SK-N-DZ (cell line): ENCODE data around the gene DIAPH3.

Experiments used
- DNase-seq: peaks from one replicate; pipeline ENCODE4 v3.0.0-alpha.2; 2015; ENCODE audit warnings: low spot score

The DIAPH3 gene

DNA sequence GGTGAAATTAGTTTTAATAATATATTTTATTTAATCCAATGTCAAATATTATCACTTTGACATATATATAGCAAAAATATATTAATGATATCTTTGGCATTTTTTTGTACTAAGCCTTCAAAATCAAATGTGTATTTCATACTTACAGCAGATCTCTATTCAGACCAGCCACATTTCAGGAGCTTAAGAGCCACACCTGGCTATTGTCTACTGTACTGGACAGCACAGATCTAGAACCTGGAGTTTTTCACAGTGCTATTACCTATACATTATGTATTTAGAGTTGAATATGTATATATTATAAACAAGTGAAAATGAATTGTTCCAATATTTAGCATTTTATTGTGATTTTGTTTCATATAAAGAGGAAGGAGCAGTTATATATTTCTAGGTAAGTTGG lies 486.3 kb downstream of the DIAPH3 start:
- no peak for DNase-seq

DNA sequence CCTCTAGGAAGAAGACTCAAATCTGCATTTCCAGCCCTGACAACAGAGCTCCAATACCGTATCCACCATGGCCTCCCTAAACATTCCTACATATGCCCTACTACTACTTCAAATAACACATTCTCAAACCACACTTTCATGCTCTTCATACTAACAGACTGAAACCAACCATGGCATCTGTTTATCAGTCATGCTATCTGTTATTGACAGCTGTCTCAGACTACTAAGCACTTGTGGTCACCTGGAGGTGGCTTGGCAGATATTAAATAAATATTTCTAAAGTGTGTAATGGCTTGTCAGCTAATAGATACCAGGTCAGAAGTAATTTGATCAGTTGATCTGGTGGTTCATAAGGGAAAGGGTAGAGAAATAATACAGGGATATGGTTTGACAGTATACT lies 489.1 kb downstream of the DIAPH3 start:
- no peak for DNase-seq

DNA sequence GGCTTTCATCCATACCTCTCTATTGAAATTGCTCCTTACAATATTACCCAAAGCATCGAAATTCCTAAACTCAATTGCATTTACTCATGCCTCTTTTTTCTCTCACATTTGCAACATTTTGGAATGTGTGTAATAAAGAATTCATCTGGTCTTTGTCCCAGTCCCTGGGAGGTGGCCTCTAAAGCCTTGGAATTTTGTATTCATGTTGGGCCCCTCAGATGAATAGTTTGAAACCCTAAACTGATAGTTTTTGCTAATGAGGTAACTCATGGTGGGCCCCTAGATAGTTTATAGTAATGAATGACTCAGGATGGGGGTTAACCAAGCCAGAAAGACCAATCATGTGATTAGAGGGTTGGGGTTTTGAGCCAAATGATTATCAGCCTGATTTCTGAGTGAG lies 490.4 kb downstream of the DIAPH3 start:
- DNase-seq = no peak

DNA sequence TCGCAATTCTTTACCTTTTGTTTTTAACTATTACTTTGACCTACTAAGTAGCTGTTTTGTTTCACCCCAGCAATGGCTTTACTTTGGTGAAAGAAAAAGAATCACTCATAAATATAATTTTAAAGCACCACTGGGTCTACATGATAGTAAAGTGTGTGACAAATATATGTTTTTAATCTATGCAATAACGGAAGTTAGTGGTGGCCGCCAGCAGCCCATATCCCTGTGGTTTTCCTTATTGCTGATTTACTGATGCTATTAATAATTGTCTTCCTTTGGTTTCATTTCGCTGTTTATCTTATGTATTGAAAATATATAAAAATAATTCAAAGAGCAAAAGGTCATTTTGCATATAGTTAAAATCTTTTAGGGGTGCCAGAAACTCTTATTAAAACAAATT lies 491.3 kb downstream of the DIAPH3 start:
- DNase-seq = no peak

DNA sequence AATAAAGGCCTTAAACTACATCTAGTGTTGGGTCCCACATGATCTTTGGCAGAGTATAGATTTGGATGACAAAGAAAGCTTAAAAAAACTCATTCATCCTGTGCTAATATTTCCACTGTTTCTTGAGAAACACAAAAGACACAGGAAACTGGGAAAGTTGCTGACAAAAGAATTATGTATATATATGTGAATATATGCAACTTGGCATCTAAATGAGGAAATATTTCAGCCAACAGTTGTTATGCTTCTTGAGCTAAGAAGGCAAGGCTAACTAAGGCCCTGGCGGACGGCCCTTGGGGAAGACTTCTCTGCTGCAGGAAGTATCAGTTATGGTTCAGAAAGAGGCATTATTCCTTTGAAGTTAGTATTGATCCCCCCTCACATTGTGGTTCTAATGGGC lies 491.8 kb downstream of the DIAPH3 start:
- DNase-seq = no peak

DNA sequence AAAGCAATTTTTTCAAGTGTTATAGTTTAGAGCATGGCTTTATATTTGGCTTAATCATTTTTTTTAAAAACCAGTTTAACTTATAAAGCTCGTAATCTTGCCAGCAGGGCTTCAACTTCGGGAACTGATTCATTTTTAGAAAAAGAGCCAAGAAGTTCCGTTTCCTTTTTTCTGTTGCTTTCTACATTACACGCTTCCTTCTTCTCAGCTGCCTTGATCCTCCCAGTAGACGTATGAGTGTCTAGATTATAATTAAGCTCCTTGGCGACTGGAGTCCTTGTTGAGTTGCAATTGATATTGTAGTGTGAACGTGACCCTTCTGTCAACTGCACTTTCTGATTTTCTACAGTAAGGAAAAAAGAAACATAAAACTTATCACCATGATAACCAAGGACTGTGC lies 497.2 kb downstream of the DIAPH3 start:
- no peak for DNase-seq

DNA sequence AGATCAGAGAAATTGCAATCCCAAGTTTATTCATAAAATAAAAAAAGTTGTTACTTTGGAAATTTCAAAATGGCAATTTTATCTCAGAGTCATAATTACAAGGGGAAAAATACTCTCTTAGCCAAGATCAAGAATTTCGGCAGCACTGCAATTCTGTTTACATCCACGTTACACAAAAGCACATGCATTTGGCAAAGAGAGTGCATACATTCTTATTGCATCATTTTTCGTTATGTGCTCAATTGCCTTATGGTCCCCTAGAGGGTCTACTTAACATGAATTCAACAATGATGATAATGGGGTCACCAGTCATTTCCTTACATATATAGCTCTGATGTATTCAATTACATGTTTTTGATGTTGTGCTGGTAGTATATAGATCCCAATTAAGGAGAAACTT lies 498.0 kb downstream of the DIAPH3 start:
- DNase-seq = no peak

DNA sequence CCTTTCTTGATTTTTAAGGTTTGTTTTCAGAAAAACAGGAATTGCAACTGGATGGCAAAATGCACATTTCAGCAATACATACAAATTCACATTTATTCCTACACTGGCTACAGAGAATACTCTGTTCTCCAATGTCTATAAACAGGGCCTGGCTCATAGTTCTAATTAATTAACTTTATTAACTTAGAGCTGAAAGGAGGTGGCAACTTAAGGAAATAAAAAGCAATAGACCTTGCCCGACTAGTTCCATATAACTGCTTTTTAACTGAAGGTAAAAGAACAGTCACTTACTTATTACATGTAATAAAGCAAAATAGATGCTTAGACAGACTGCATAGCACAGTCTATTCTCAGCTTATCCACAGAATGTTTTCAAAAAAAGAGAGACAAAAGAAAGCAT lies 498.5 kb downstream of the DIAPH3 start:
- no peak for DNase-seq

DNA sequence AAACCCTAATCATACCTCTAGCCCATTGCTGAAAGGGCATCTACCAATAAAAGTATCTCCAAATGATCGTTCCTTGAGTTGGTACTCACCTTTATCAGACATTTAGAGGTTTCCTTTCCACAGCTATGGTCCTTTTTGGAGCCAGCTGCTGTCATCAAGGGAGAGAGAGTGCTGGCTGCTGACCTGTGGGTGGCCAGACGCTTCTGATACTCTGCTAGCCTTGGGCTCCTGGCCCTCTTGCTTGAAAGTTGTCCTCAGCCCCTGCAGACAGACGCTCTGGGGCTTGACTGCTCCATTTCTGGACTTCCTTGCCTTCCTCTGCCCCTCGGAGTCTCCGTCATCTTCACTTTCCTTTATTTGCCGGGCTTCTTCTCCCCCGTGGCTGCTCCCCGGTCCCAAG lies 499.1 kb downstream of the DIAPH3 start:
- DNase-seq = no peak

DNA sequence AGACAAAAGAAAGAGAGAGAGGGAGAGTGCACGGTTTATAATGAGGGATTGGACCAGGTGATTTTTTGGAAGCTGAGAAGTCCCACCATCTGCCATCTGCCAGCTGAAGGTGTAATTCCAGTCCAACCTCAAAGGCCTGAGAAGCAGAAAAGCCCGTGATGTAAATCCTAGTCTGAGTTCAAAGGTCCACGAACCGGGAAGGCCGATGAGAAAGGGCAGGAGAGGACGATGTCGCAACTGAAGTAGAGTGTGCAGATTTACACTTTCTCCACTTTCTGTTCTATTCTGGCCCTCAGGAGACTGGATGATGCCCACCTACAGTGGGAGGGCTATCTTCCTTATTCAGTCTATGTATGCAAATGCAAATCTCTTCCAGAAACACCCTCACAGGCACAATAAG lies 500.0 kb downstream of the DIAPH3 start:
- no peak for DNase-seq

DNA sequence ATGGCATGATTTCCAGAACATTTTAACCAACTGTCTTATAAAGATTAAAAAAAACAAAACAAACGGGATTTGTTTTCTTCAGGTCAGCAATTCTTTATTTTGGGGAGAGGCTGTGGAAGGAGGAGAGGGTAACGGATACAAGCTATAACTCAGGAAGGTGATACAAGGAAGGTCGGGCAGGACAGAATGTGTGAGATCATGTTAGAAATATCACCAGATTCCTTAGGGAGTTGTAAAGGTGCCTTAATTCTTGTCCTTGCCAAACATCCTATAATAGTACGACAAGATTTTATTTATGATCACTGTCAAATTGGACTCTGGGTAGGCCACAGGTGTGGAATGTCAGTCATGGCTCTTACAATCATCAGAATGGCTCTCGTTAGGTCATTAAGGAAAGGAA lies 503.1 kb downstream of the DIAPH3 start:
- no peak for DNase-seq

DNA sequence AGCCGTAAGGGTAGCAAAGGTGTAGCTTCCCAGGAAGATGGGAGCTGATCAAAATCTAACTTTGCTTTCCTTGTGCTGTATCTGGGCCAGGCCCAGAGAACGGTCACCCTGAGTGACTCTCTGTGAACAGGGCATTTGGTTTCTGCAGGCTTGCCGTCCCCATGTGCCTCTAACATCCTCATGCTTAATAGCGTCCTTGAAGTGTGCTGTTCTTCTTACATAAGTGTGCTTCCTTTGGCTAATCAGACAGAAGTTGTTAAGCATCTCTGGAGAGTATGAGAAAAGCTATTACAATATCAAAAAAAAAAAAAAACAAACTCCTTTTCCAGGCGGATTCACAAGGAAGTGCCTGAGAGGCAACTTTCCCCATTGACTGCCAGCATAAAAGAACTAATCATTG lies 503.7 kb downstream of the DIAPH3 start:
- DNase-seq = no peak

DNA sequence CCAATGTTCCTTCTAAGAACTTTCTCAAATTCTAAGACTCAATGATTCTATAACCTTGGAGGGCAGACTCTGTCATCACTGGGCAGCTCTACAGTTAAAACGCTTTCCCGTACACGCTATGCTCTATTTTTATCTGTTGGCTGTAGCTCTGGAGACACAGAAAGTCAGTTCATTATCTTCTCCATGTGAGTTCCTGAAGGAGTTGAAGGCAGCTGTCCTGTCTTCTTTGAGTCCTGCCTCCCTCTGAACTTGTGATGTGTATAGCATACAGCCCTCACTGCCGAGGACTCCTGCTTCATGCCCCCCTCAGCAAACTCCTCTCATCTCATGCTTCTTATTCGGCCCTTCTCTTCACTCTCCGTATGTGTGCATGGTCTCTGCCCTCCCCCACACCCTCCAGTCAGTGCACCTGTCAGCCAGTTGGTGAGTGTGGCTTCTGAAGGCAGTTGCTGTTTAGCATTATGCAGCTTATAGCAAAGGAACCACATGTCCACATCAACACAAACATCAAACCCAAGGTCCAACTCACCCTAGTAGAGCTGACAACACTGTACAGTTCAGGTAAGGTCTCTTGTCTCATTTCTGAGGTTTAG lies 504.9 kb downstream of the DIAPH3 start:
- DNase-seq = no peak

DNA sequence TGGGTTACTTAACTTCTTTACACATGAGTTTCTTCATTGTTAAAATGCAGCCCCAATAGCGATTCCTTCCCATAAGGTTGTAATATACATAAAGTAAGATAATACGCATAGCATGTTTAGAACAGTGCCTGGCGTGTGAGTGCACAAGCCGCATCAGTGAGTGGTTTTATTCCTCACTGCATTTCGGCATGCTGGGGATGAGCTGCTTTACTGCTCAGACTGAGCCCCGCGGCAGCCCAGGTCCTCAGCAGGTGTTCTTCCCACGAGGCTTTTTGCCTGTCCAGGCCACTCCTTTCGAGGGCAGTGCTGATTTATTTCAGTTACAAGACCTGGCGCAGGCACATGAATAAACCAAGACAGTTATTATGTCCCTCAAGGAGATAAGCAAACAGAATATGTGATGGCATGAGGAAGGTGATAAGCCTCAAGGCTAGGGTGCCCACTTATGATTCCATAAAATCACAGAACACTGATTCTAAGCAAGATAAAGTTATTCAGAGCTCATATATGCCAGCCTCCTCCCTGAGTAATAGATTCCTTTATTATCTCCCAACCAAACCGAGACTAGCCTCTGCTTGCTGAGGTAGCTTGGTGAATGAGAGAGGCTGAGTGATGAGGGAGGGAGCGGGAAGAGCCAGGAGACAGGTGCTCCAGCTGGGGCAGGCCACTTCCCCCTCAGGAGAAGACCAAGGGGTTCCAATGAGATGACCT lies 505.5 kb downstream of the DIAPH3 start:
- DNase-seq = no peak

DNA sequence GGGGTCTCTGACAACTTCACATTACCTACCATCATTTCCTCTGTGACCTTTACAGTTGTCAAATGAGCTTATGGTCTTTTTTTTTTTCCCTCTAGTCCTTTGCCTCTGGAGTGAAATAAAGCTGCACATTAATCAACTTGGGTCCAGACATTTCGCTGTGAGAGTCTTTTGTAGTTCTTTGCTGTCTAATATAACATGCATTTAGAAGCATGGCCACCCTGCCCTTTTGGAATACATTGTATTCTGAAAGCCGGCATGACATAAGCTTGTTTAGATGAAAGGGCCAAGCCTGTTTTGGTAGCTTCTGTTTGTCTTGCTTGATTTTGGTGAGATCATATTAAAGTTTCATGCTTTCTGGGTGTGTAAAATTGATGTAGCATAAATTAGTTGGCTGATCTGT lies 509.8 kb downstream of the DIAPH3 start:
- DNase-seq = no peak

DNA sequence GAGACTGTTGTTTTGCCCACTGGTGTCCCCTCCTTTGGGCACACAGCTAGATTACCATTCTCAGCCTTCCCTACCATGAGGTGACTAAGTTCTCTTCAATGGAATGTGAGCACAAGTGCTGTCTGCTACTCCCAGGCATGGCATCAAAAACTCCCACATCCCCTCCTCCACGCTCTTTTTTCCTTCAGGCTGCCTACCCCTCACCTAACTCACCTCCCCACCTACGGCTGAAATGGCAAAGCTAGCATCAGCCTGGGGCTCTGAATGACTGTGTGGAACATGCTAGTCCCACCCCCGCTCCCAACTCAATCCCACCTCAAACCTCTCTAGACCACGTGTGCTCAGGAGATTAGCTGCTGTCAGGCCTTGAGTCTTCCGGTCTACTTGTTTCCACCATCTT lies 512.2 kb downstream of the DIAPH3 start:
- DNase-seq = no peak

DNA sequence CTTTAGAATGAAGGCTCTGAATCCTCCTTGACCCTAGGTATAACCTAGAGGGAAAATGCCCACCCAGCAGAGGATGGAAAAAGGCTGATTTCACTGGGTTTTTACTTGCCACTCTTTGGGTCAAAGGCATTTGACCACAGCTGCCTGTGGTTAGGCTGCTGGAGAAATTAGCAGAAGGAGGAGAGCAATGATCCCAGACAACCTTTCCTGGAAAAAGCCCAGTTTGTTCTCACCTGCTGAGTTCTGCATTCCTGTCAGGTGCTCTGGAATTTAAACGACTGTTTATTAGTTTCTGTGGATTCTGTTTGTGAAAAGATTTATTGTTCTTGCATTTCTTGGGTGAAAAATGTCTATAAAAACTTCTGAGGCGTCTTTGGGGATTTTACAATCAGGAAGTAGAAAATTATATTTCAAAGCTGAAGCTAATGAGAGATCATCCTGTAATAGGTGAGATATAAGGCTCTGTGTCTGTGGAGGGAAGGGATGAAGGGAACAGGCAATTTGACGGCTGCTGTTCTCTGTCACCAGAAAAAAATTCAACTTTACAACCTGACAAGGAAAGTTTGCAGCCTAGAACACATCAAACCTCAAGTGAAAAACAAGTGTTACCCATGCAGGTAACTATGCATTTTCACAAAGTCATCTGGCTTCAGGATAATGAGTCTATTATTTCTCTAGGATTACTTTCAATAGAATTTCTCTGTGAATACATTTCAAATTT lies 519.7 kb downstream of the DIAPH3 start:
- DNase-seq = no peak

DNA sequence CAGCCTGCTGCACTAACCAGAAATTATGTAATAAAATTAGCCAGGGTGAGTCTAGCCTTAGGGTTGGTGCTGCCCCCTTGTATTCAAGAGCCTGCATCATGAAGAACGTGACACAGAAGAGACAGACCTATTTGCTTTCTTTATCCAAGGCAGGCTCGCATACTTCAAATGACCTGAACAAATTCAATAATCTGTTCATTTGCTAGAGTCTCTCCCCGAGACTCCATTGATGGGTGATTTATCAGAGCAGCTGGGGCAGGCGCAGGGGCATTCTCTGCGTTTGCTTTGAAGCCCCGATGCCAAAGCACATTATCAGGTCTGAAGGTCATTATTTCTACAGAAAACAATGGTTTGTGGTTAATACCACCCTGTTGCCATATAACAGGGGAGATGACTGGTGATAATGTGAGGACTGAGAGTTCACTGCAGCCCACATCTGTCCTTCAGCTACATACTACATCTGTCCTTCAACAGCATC lies 520.3 kb downstream of the DIAPH3 start:
- peak; percentile 20 for DNase-seq

DNA sequence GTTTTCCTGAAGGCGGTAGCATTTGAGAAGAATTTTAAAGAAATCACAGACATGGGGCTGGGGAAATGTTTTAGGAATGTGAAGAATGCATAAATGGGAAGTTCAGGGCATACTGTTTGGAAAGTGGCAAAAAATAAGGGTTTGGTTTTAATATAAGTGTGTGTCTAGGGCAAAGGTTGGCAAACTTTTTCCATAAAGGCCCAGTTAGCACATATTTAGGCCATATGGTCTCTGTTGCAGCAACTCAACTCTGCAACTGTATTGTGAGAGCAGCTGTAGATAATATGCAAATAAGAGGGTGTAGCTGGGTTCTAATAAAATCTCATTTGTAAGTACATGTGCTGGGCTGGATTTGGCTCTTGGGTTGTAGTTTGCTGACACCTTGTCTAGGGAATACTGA lies 521.9 kb downstream of the DIAPH3 start:
- no peak for DNase-seq

DNA sequence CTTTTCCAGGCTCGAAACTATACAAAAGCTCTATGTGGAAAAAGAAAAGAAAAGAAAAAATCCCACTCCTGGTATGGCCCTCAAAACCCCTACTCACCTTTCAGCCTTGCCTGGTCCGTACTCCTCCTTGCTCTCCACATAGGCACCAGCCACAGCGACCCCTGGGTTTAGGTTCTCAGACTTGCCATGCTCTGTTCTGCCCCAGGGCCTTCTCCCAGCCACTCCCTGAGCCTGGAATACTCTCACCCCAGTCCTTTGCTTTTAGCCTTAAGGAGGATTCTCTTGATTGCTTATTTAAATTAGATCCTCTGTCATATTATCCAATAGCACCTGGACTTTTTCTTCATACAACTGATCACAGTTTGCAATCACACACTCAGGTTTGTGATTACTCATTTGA lies 522.5 kb downstream of the DIAPH3 start:
- no peak for DNase-seq

DNA sequence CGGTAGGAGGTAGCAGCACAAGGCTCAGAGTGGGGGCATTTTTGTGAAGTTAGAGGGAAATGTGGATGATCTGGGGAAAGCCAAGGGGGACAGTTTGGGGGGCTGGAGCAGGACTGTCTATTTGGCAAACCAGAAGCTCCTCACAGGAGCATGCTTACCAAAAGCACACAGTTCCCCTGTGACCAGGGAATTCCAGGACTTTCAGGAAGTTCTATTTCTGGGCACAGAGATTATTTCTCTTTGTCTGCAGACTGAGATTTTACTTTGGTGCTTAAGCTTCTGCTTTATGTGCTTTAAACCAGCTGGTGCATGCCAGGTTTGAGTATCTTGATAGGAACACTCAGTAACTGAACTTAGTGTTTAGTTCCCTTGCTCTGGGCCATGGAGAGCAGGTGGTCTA lies 525.3 kb downstream of the DIAPH3 start:
- no peak for DNase-seq

DNA sequence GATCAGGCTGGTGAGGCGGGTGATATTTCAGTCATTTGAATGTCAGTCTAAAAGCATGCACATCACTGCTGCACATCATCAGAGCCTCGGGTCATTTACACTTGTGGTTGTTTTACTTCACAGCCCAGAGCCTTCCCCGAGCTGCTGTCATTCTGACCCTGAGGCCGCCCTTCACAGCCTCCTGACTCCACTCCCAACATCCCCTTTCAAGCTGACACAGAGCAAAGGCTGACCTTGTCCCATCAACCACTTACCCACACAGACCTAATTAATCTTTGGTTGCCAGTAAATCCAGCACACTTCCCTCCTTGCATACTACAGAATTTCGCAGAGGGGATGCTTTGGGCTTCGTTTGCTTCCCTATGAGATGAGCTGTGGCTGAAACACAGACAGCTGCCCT lies 528.1 kb downstream of the DIAPH3 start:
- DNase-seq = no peak

DNA sequence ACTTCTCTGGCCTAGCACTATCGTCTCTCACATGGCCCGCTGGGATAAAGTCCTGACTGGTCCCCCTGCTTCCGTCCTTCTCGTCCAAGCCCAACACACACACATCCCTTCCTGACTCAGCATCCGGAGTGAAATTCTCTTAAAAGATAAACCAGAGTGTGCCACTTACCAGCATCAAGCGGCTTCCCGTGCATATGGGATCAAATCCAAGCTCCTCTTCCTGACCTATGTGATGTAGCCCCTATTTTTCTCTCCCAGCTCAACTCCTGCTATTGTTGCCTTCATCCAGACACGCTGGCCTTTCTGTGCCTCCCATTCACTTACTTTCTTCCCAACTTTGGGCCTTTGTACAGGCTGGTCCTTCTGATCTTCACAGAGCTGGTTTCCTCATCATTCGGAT lies 530.4 kb downstream of the DIAPH3 start:
- no peak for DNase-seq
